ENCODE measurements around the gene CREB5.
"Not testable (repeated sequence)": the region's sequence is repeated elsewhere in the genome, so short reads cannot be mapped to it uniquely, and the experiment has no call there.

The CREB5 gene

GRCh38 chr7:28517606-28518005, 105.3 kb downstream of the CREB5 start:
- DNase-seq, result no peak

GRCh38 chr7:28520074-28521015, 108.0 kb downstream of the CREB5 start:
- DNase-seq, result no peak

- no peak for DNase-seq
Measured at GRCh38 chr7:28524978-28525377, 112.7 kb downstream of the CREB5 start.

- DNase-seq, result no peak
Measured at GRCh38 chr7:28528899-28529298, 116.6 kb downstream of the CREB5 start.

- DNase-seq, result no peak
Measured at GRCh38 chr7:28529755-28530154, 117.4 kb downstream of the CREB5 start.

GRCh38 chr7:28530175-28530802, 118.0 kb downstream of the CREB5 start:
- no peak for DNase-seq

GRCh38 chr7:28530803-28531175, 118.5 kb downstream of the CREB5 start:
- DNase-seq, result no peak

GRCh38 chr7:28531291-28531690, 119.0 kb downstream of the CREB5 start:
- DNase-seq, result no peak

GRCh38 chr7:28532181-28532580, 119.9 kb downstream of the CREB5 start:
- DNase-seq, result no peak

- DNase-seq, result no peak
Measured at GRCh38 chr7:28533267-28533666, 120.9 kb downstream of the CREB5 start.

GRCh38 chr7:28533731-28534531, 121.6 kb downstream of the CREB5 start:
- peak; percentile 23 for DNase-seq

GRCh38 chr7:28536259-28536658, 123.9 kb downstream of the CREB5 start:
- no peak for DNase-seq

GRCh38 chr7:28539289-28539981, 127.1 kb downstream of the CREB5 start:
- no peak for DNase-seq

GRCh38 chr7:28542410-28542809, 130.1 kb downstream of the CREB5 start:
- DNase-seq, result no peak

GRCh38 chr7:28544453-28545117, 132.3 kb downstream of the CREB5 start:
- no peak for DNase-seq

- DNase-seq, result no peak
Measured at GRCh38 chr7:28546067-28546466, 133.7 kb downstream of the CREB5 start.

GRCh38 chr7:28547115-28547514, 134.8 kb downstream of the CREB5 start:
- DNase-seq, result no peak

GRCh38 chr7:28548416-28548815, 136.1 kb downstream of the CREB5 start:
- DNase-seq, result no peak

- no peak for DNase-seq
Measured at GRCh38 chr7:28549998-28550397, 137.7 kb downstream of the CREB5 start.

GRCh38 chr7:28550580-28551186, 138.4 kb downstream of the CREB5 start:
- no peak for DNase-seq

GRCh38 chr7:28551331-28551730, 139.0 kb downstream of the CREB5 start:
- no peak for DNase-seq

- DNase-seq, result not testable (repeated sequence)
Measured at GRCh38 chr7:28551766-28552165, 139.4 kb downstream of the CREB5 start.
